ENCODE measurements around the gene TRMT1. TPM values are rescaled to one million over a fixed set of nuclear protein-coding genes. Genes with fewer than 3 reads are reported as not detected.

The TRMT1 gene
- total and polyA plus RNA-seq, 2 of the 8 experiments (the other 6 are each of a cell fraction or from before 2014, with no cell fraction given) = 77.4 to 99.3 TPM

- no peak overlapping the region for H2BK5ac ChIP-seq (ENCODE audit: low read depth, low read length)
- H3K4me3 ChIP-seq (ENCODE audit: extremely low read depth in 1 of 4, insufficient read depth in 2 of 4, low read depth in 3 of 4, low read length in 4 of 4) = no peak overlapping the region
- no peak overlapping the region for H3K56ac ChIP-seq (replicated peaks; ENCODE audit: insufficient read length, low read depth, low read length)
- no peak overlapping the region for H3K14ac ChIP-seq (ENCODE audit: insufficient read length)
- POLR2A ChIA-PET (ENCODE audit: partially characterized antibody) = interaction anchor here (0.9 to 14.8 kb wide), 11 partner anchors 9 to 33 kb away, joined by 3 to 228 read pairs (median 4); partner anchors contain the start of genes IER2, LYL1, NACC1 and STX10
- H3K4me1 ChIP-seq (replicated peaks in 1 of 4; ENCODE audit: control insufficient read depth in 3 of 4, insufficient read depth in 4 of 4, low read length in 3 of 4) = peaks cover 0 to 2% (median 0%) of the 10 kb centered on the region in 4 experiments; a peak in 1 of 7 replicates
- H4K8ac ChIP-seq (ENCODE audit: extremely low read depth, insufficient read depth, low read length) = no peak overlapping the region
- no peak overlapping the region for H2AK5ac ChIP-seq (ENCODE audit: low read depth, low read length)
- no peak overlapping the region for H3K4ac ChIP-seq (replicated peaks; ENCODE audit: insufficient read length, low read depth, low read length)
- no peak overlapping the region for H2BK15ac ChIP-seq (ENCODE audit: low read length)
- peaks cover 0 to 11% (median 4%) of the 10 kb centered on the region in 4 experiments; a peak in 5 of 8 replicates for H3K36me3 ChIP-seq (ENCODE audit: control insufficient read depth in 2 of 4, insufficient read depth in 4 of 4, low read length in 3 of 4)
- no peak overlapping the region for H2AFZ ChIP-seq (ENCODE audit: low read length)
- 93% methylated on average over 9 of the region's 9 CpGs; no CpG with 5 or more reads in 1 of the 2 experiments for WGBS, 2 experiments (ENCODE audit: extremely low coverage in 1 of 2, insufficient coverage in 1 of 2, insufficient read length in 1 of 2, insufficient replicate concordance in 2 of 2, low coverage in 1 of 2, low lambda C conversion rate in 2 of 2, missing lambda C conversion rate in 1 of 2)
- no peak overlapping the region for H3K23ac ChIP-seq (ENCODE audit: insufficient read length)
- H3K27ac ChIP-seq (ENCODE audit: low read depth, low read length) = no peak overlapping the region
- H3K9ac ChIP-seq (replicated peaks in 1 of 4; ENCODE audit: extremely low read depth in 1 of 4, low read depth in 3 of 4, low read length in 3 of 4) = no peak overlapping the region
- peaks cover 40 to 58% of the 10 kb centered on the region in 2 experiments for H4K20me1 ChIP-seq (replicated peaks in 1 of 2; ENCODE audit: control insufficient read depth in 1 of 2, insufficient read depth in 2 of 2, low read length in 2 of 2)
- CTCF ChIA-PET (ENCODE audit: partially characterized antibody) = interaction anchor here (1.1 to 3.2 kb wide), 6 partner anchors 9 to 152 kb away, joined by 3 to 9 read pairs (median 4); no protein-coding TSS in a partner anchor
- no peak overlapping the region for H2BK20ac ChIP-seq (ENCODE audit: low read length)
- TF ChIP-seq ATF2 (IDR thresholded peaks at IDR 0.05; ENCODE audit: low read length) = no peak
- TF ChIP-seq RAD21 (IDR thresholded peaks at IDR 0.05 in 1 of 2, conservative IDR thresholded peaks at IDR 0.05 in 1 of 2; ENCODE audit: low read depth in 2 of 2, low read length in 2 of 2) = no peak
- peaks cover 25 to 96% of the 10 kb centered on the region in 2 experiments for H3K79me2 ChIP-seq (ENCODE audit: control insufficient read depth in 1 of 2, insufficient read depth in 2 of 2, low read length in 2 of 2)
- H3K4me2 ChIP-seq (ENCODE audit: insufficient read depth in 1 of 2, low read depth in 2 of 2, low read length in 2 of 2) = no peak overlapping the region
- no peaks in the 10 kb centered on the region for H3K9me3 ChIP-seq (ENCODE audit: insufficient read depth in 2 of 2, low read depth in 1 of 2, low read length in 1 of 2)
- no peak overlapping the region for H4K91ac ChIP-seq (replicated peaks; ENCODE audit: insufficient read length, low read length)
- DNase-seq (ENCODE audit: low read depth in 1 of 2, low spot score in 2 of 2) (no peak), FAIRE-seq (no peak)
- H3K23me2 ChIP-seq (ENCODE audit: low read depth, low read length) = no peaks in the 10 kb centered on the region
- H3K27me3 ChIP-seq (replicated peaks in 1 of 4; ENCODE audit: control insufficient read depth in 3 of 4, extremely low read depth in 1 of 4, insufficient read depth in 3 of 4, low read length in 3 of 4) = no peaks in the 10 kb centered on the region
- no peak overlapping the region for H4K5ac ChIP-seq (ENCODE audit: insufficient read length, low read depth, low read length)
- H2BK12ac ChIP-seq (ENCODE audit: low read depth, low read length) = no peak overlapping the region
- H2BK120ac ChIP-seq (replicated peaks; ENCODE audit: low read depth, low read length) = no peak overlapping the region
- peaks cover 37% of the 10 kb centered on the region for H3K79me1 ChIP-seq (ENCODE audit: low read depth, low read length)
- no peak overlapping the region for H3K18ac ChIP-seq (ENCODE audit: extremely low read depth, low read length)
These were observed 12.8 kb upstream of the TRMT1 start for GRCh38 chr19:13129384-13129783.

All from H1 (cell line).